ENCODE measurements around the gene SAMHD1. TPM values are rescaled to one million over a fixed set of nuclear protein-coding genes. Genes with fewer than 3 reads are reported as not detected.
"Not testable (repeated sequence)": the region's sequence is repeated elsewhere in the genome, so short reads cannot be mapped to it uniquely, and the experiment has no call there.

Gene SAMHD1
- total RNA-seq, 1 donor from 2014 or later, result 13.8 TPM

- H3K27me3 Mint-ChIP-seq (ENCODE audit: low read depth), result peaks cover 22% of the 10 kb centered on the region
- TF ChIP-seq CTCF (conservative IDR thresholded peaks at IDR 0.05), result no peak
- H3K36me3 Mint-ChIP-seq (ENCODE audit: low read depth), result no peaks in the 10 kb centered on the region
- peak overlapping the region; percentile 98 for H3K4me3 Mint-ChIP-seq
- no peak overlapping the region for H3K27ac Mint-ChIP-seq (ENCODE audit: unreplicated experiment)
- DNase-seq (ENCODE audit: low read depth, low spot score), result no peak
- H3K9me3 Mint-ChIP-seq, result no peaks in the 10 kb centered on the region
- H3K4me1 Mint-ChIP-seq, result peaks cover 22% of the 10 kb centered on the region
These were observed 651 bp upstream of the SAMHD1 start for GRCh38 chr20:36951979-36952738.

- peak; percentile 14 for DNase-seq (ENCODE audit: low read depth, low spot score)
- Mint-ChIP-seq H3K27me3 (ENCODE audit: low read depth) (peaks cover 22% of the 10 kb centered on the region), H3K27ac (ENCODE audit: unreplicated experiment) (no peak overlapping the region)
These were observed 902 bp downstream of the SAMHD1 start for GRCh38 chr20:36950414-36951197.

GRCh38 chr20:36941401-36941835 lies 10.1 kb downstream of the SAMHD1 start:
- no peak overlapping the region for H3K27ac Mint-ChIP-seq (ENCODE audit: unreplicated experiment)

More at GRCh38 chr20:36950414-36951197, 902 bp downstream of the SAMHD1 start:
- Mint-ChIP-seq H3K9me3 (no peaks in the 10 kb centered on the region), H3K36me3 (ENCODE audit: low read depth) (no peaks in the 10 kb centered on the region), H3K4me1 (peaks cover 22% of the 10 kb centered on the region), H3K4me3 (peak overlapping the region; percentile 98)
- no peak for TF ChIP-seq CTCF (conservative IDR thresholded peaks at IDR 0.05)

GRCh38 chr20:36937402-36937770 lies 14.1 kb downstream of the SAMHD1 start:
- Mint-ChIP-seq H3K27me3 (ENCODE audit: low read depth) (no peaks in the 10 kb centered on the region), H3K4me3 (no peak overlapping the region), H3K9me3 (no peaks in the 10 kb centered on the region), H3K4me1 (peaks cover 7% of the 10 kb centered on the region), H3K36me3 (ENCODE audit: low read depth) (no peaks in the 10 kb centered on the region), H3K27ac (ENCODE audit: unreplicated experiment) (no peak overlapping the region)
- TF ChIP-seq CTCF (conservative IDR thresholded peaks at IDR 0.05), result no peak
- DNase-seq (ENCODE audit: low read depth, low spot score), result no peak

More at GRCh38 chr20:36941401-36941835, 10.1 kb downstream of the SAMHD1 start:
- Mint-ChIP-seq H3K9me3 (no peaks in the 10 kb centered on the region), H3K27me3 (ENCODE audit: low read depth) (no peaks in the 10 kb centered on the region), H3K4me1 (peaks cover 10% of the 10 kb centered on the region), H3K36me3 (ENCODE audit: low read depth) (no peaks in the 10 kb centered on the region), H3K4me3 (no peak overlapping the region)
- DNase-seq (ENCODE audit: low read depth, low spot score), result no peak
- TF ChIP-seq CTCF (conservative IDR thresholded peaks at IDR 0.05), result no peak

GRCh38 chr20:36936761-36937401 lies 14.6 kb downstream of the SAMHD1 start:
- H3K4me1 Mint-ChIP-seq; H3K27ac Mint-ChIP-seq (ENCODE audit: unreplicated experiment); DNase-seq (ENCODE audit: low read depth, low spot score); H3K4me3 Mint-ChIP-seq; H3K9me3 Mint-ChIP-seq; H3K27me3 Mint-ChIP-seq (ENCODE audit: low read depth); H3K36me3 Mint-ChIP-seq (ENCODE audit: low read depth): not testable (repeated sequence)

All from neural crest cell (in vitro differentiated cells).